Small intestine (tissue), 7 donors: ENCODE measurements around the gene TCOF1. TPM values are rescaled to one million over a fixed set of nuclear protein-coding genes. Genes with fewer than 3 reads are reported as not detected.

Experiments used
- DNase-seq, 2 donors: peaks; one replicate each; pipeline versions ENCODE4 v3.0.0 to v3.0.0-alpha.2; 2013
- FAIRE-seq: peaks from 2 replicates; lab custom pipeline; 2012; peaks lifted over from hg19 to GRCh38; lab: Jason Lieb, UNC
- H3K27ac ChIP-seq, 3 donors: one replicate each; pipeline ENCODE4 v1.5.1; 2013; ENCODE audit warnings: low read length in 2 of 3, mild to moderate bottlenecking in 2 of 3, control low read depth in 1 of 3, inconsistent platforms in 1 of 3, low read depth in 1 of 3, moderate library complexity in 1 of 3
- H3K27me3 ChIP-seq, 3 donors: one replicate each; pipeline ENCODE4 v1.6.1; 2013; ENCODE audit warnings: low read length in 3 of 3, inconsistent platforms in 1 of 3; ENCODE audit not compliant: control insufficient read depth in 3 of 3, insufficient read depth in 3 of 3
- H3K36me3 ChIP-seq, 3 donors: one replicate each; pipeline ENCODE4 v1.6.1; 2013; ENCODE audit warnings: low read length in 3 of 3, inconsistent platforms in 1 of 3, low read depth in 1 of 3, mild to moderate bottlenecking in 1 of 3, moderate library complexity in 1 of 3; ENCODE audit not compliant: control insufficient read depth in 3 of 3, insufficient read depth in 2 of 3
- H3K4me1 ChIP-seq, 3 donors: one replicate each; pipeline ENCODE4 v1.6.1; 2013; ENCODE audit warnings: low read length in 2 of 3, inconsistent platforms in 1 of 3, low read depth in 1 of 3, mild to moderate bottlenecking in 1 of 3, moderate library complexity in 1 of 3; ENCODE audit not compliant: control insufficient read depth in 3 of 3, insufficient read depth in 2 of 3
- H3K4me3 ChIP-seq, 3 donors: one replicate each; pipeline ENCODE4 v1.5.1; 2013; ENCODE audit warnings: low read length in 3 of 3, control low read depth in 1 of 3, inconsistent platforms in 1 of 3, low read depth in 1 of 3, mild to moderate bottlenecking in 1 of 3, moderate library complexity in 1 of 3
- H3K9me3 ChIP-seq, 2 donors: one replicate each; pipeline ENCODE4 v1.6.1; 2013; ENCODE audit warnings: low read depth in 1 of 2, low read length in 1 of 2; ENCODE audit not compliant: control insufficient read depth in 2 of 2, insufficient read depth in 1 of 2
- WGBS, 3 donors: extraction: QIAGEN DNeasy Blood & Tissue Kit; methylation state at CpG; one replicate each; pipeline ENCODE4 v1.1.7; 2013; 5-methylcytosine and 5-hydroxymethylcytosine counted together
- polyA plus RNA-seq, 4 donors: library from polyadenylated mRNA; stranded (reverse) in 3 of 4; unstranded in 1 of 4; fragments of 200-250 nt in 3 of 4; fragments of 120-200 nt in 1 of 4; gene quantifications; one replicate each; pipeline versions ENCODE4 v1.2.1 to v1.2.3, GENCODE V29; 2013
- donor health status: healthy with polysubstance abuse.
- donor health status: control.
- donor health status: control.
- donor health status: Bipolar disorder and iron deficiency.
- donor health status: healthy.

Gene TCOF1
- polyA plus RNA-seq, 4 donors: 18.3 to 29.7 (median 20.6) TPM

- WGBS, 3 donors: 82 to 89% (median 87%) methylated on average over 6 of the region's 6 CpGs
- no peaks in the 10 kb centered on the region for H3K36me3 ChIP-seq
- H3K4me1 ChIP-seq: peaks cover 0 to 18% (median 2%) of the 10 kb centered on the region in 3 donors
- H3K27me3 ChIP-seq: no peaks in the 10 kb centered on the region
- no peak overlapping the region for H3K4me3 ChIP-seq
- H3K27ac ChIP-seq: no peak overlapping the region
- no peak for FAIRE-seq
- H3K9me3 ChIP-seq: no peaks in the 10 kb centered on the region
- DNase-seq: no peak
These were observed 7.7 kb upstream of the TCOF1 start for GRCh38 chr5:150349681-150350275.

GRCh38 chr5:150350524-150351344 is 6.8 kb upstream of the TCOF1 start:
- H3K4me3 ChIP-seq: no peak overlapping the region
- DNase-seq (peak; percentile 77 to 79), FAIRE-seq (no peak)
- H3K9me3 ChIP-seq: no peaks in the 10 kb centered on the region
- H3K4me1 ChIP-seq: peaks cover 0 to 25% (median 2%) of the 10 kb centered on the region in 3 donors
- 43 to 55% (median 48%) methylated on average over 7 of the region's 7 CpGs for WGBS, 3 donors
- no peaks in the 10 kb centered on the region for H3K27me3 ChIP-seq
- H3K27ac ChIP-seq: peak overlapping the region in 1 of 3 donors; percentile 6
- no peaks in the 10 kb centered on the region for H3K36me3 ChIP-seq

- H3K27ac ChIP-seq: peak overlapping the region in 1 of 3 donors; percentile 58
- DNase-seq: peak in 1 of 2 donors; percentile 47
- no peaks in the 10 kb centered on the region for H3K36me3 ChIP-seq
- no peaks in the 10 kb centered on the region for H3K27me3 ChIP-seq
- no peaks in the 10 kb centered on the region for H3K9me3 ChIP-seq
- peaks cover 0 to 40% (median 4%) of the 10 kb centered on the region in 3 donors for H3K4me1 ChIP-seq
- WGBS, 3 donors: 66 to 75% (median 67%) methylated on average over 6 of the region's 6 CpGs
- H3K4me3 ChIP-seq: no peak overlapping the region
- no peak for FAIRE-seq
These were observed 5.1 kb upstream of the TCOF1 start for GRCh38 chr5:150352244-150353031.

DNA sequence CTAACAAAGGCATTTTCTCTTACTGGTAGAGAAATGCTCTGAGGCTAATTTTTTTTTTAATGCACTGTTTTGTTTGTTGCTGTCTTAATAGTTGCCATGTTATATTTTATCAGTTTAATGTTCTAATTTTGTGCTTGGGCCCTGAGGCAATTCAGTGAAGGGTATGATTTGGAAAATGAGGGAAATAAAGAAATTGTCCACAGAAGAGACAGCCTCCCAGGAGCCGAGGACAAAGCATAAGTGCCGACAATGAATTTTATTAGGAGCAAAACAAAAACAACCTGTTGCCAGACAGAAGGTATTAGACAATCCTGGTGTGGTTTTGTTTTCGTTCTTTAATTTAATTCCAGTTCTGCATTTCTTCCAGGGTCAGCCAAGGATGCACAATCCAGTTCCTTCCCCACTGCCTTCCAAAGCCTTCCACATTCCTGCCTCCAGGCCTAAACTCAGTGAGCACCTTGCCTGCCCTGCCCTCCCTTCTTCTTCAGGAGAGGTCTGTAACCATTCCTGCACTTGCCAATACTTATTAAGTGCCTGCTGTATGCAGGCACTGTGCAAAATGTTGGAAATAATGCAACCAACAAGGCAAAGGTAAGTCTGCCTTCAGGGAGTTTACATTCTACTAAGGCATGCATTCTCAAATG is 4.3 kb upstream of the TCOF1 start:
- no peaks in the 10 kb centered on the region for H3K27me3 ChIP-seq
- 80 to 86% (median 81%) methylated on average over 3 of the region's 3 CpGs for WGBS, 3 donors
- DNase-seq (no peak), FAIRE-seq (no peak)
- no peak overlapping the region for H3K4me3 ChIP-seq
- H3K4me1 ChIP-seq: peaks cover 0 to 40% (median 4%) of the 10 kb centered on the region in 3 donors
- H3K27ac ChIP-seq: no peak overlapping the region
- H3K36me3 ChIP-seq: no peaks in the 10 kb centered on the region
- no peaks in the 10 kb centered on the region for H3K9me3 ChIP-seq

DNA sequence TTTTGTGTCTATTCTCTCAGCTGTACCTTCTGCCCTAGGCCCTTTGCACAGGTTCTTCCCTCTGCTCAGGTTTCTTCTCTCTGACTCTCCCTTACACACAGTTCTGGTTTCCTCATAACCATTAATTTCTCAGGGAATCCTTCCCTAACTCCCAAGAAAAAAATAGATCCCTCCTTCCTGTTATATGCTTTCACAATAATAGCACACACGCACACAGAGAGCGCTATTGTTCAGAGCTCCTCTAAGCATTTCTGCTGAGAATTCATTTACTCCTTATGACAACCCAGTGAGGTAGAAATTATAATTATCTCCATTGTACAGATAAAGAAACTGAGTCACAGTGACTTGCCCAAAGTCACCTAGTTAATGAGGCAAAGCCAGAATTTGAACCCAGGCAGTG is 1.7 kb upstream of the TCOF1 start:
- Histone ChIP-seq H3K4me1 (peaks cover 0 to 38% (median 2%) of the 10 kb centered on the region in 3 donors), H3K27ac (peak overlapping the region in 1 of 3 donors; percentile 8), H3K9me3 (no peaks in the 10 kb centered on the region), H3K27me3 (no peaks in the 10 kb centered on the region), H3K4me3 (no peak overlapping the region), H3K36me3 (peaks cover 0 to 10% (median 0%) of the 10 kb centered on the region in 3 donors)
- DNase-seq (peak in 1 of 2 donors; percentile 20), FAIRE-seq (no peak)
- WGBS, 3 donors: 94 to 98% (median 94%) methylated on average over 2 of the region's 2 CpGs

- DNase-seq: peak in 1 of 2 donors; percentile 69
- H3K4me1 ChIP-seq: peaks cover 0 to 33% (median 2%) of the 10 kb centered on the region in 3 donors
- H3K4me3 ChIP-seq: peak overlapping the region in 1 of 3 donors; percentile 33
- FAIRE-seq: no peak
- no peaks in the 10 kb centered on the region for H3K27me3 ChIP-seq
- H3K36me3 ChIP-seq: peaks cover 1 to 18% (median 3%) of the 10 kb centered on the region in 3 donors
- H3K27ac ChIP-seq: peak overlapping the region; percentile 27 to 74 (median 49)
- 31 to 56% (median 41%) methylated on average over 10 of the region's 10 CpGs for WGBS, 3 donors
- no peaks in the 10 kb centered on the region for H3K9me3 ChIP-seq
These were observed 762 bp upstream of the TCOF1 start for GRCh38 chr5:150356575-150357294.

DNA sequence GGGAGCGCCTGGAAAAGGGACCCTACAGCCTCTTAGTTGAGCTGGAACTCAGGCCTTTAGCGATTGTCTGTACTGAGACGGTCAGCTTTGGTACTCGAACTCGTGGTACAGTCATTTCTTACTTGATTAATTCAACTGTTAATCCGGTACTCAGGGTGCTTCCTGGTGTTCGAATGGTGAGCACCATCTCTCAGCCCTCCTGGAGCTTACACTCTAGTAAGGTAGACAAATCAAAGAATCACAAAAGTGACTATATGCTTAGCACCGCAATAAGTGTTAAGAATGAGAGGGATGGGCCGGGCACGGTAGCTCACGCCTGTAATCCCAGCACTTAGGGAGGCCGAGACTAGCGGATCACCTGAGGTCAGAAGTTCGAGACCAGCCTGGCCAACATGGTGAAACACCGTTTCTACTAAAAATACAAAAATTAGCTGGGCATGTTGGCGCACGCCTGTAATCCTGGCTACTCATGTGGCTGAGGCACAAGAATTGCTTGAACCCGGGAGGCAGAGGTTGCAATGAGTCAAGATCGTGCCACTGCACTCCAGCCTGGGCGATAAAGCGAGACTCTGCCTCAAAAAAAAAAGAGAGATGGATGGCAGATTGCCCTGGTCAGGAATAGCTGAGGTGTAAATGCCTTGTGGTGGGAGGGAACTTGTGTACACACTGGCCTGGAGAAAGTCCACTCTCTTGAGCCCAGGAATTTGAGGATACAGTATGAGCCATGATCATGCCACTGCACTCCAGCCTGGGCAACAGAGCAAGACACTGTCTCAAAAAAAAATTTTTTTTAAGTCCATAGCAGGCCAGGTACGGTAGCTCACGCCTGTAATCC is 981 bp downstream of the TCOF1 start:
- DNase-seq (peak in 1 of 2 donors; percentile 42), FAIRE-seq (no peak)
- Histone ChIP-seq H3K4me1 (peaks cover 0 to 26% (median 2%) of the 10 kb centered on the region in 3 donors), H3K36me3 (peaks cover 3 to 29% (median 3%) of the 10 kb centered on the region in 3 donors), H3K9me3 (no peaks in the 10 kb centered on the region), H3K4me3 (peak overlapping the region; percentile 65 to 83 (median 82)), H3K27me3 (no peaks in the 10 kb centered on the region), H3K27ac (peak overlapping the region in 1 of 3 donors; percentile 70)
- 33 to 49% (median 37%) methylated on average over 23 of the region's 23 CpGs for WGBS, 3 donors
